Activated CD4-positive, alpha-beta T cell treated with anti-CD3 and anti-CD28 coated beads, Interleukin-10, Interleukin-2, amounts not matched to agents 100 ng/mL and 50 ng/mL, durations not matched to agents 16 hours and 8 hours (primary cell): Measurements from ENCODE around the gene STAMBP.
A peak's percentile ranks its signal among the peaks of the same experiment; 100 is the strongest.
"Not testable (repeated sequence)": the region's sequence is repeated elsewhere in the genome, so short reads cannot be mapped to it uniquely, and the experiment has no call there.

Experiments used
- DNase-seq: peaks from one replicate; pipeline ENCODE4 v3.0.0-alpha.2; 2020

Gene STAMBP

GRCh38 chr2:73828818-73829570 lies at the start of gene STAMBP:
Gene STAMBP (plus strand): TSS chr2:73828961. CDS start chr2:73830857, 1,896 bp downstream.
- DNase-seq: peak; percentile 96

GRCh38 chr2:73779467-73780236 lies 49.1 kb upstream of the STAMBP start, which contains the start of gene DUSP11:
Gene DUSP11 (minus strand): TSS chr2:73780103. CDS start chr2:73779974, 129 bp downstream.
- peak; percentile 98 for DNase-seq

GRCh38 chr2:73780237-73780582 lies 48.6 kb upstream of the STAMBP start:
- DNase-seq: no peak

- DNase-seq: not testable (repeated sequence)
These were observed 45.4 kb upstream of the STAMBP start for GRCh38 chr2:73783402-73783801.

GRCh38 chr2:73783883-73784282 lies 44.9 kb upstream of the STAMBP start, which contains the start of gene C2orf78:
Gene C2orf78 (plus strand): TSS chr2:73784183. CDS start chr2:73784310, 127 bp downstream.
- not testable (repeated sequence) for DNase-seq

- no peak for DNase-seq
These were observed 16.9 kb upstream of the STAMBP start for GRCh38 chr2:73811878-73812277.

GRCh38 chr2:73812635-73813034 lies 16.1 kb upstream of the STAMBP start:
- no peak for DNase-seq

- DNase-seq: no peak
These were observed 10.5 kb upstream of the STAMBP start for GRCh38 chr2:73818296-73818695.

GRCh38 chr2:73821227-73821626 lies 7.5 kb upstream of the STAMBP start:
- DNase-seq: peak; percentile 74

GRCh38 chr2:73821669-73822068 lies 7.1 kb upstream of the STAMBP start:
- DNase-seq: no peak

- peak; percentile 52 for DNase-seq
These were observed 6.5 kb upstream of the STAMBP start for GRCh38 chr2:73822276-73822675.

GRCh38 chr2:73822991-73823390 lies 5.8 kb upstream of the STAMBP start:
- DNase-seq: no peak

GRCh38 chr2:73823416-73823815 lies 5.3 kb upstream of the STAMBP start:
- no peak for DNase-seq

- DNase-seq: peak; percentile 70
These were observed 4.7 kb upstream of the STAMBP start for GRCh38 chr2:73823916-73824523.

GRCh38 chr2:73825408-73825807 lies 3.4 kb upstream of the STAMBP start:
- DNase-seq: no peak

- DNase-seq: peak; percentile 42
These were observed 1.7 kb upstream of the STAMBP start for GRCh38 chr2:73827018-73827417.

- no peak for DNase-seq
These were observed 937 bp upstream of the STAMBP start for GRCh38 chr2:73827660-73828388.

GRCh38 chr2:73828389-73828817 lies 358 bp upstream of the STAMBP start:
- no peak for DNase-seq

- DNase-seq: peak; percentile 83
These were observed 2.2 kb downstream of the STAMBP start for GRCh38 chr2:73830871-73831401.

GRCh38 chr2:73832930-73833329 lies 4.2 kb downstream of the STAMBP start:
- no peak for DNase-seq

GRCh38 chr2:73836141-73836943 lies 7.6 kb downstream of the STAMBP start:
- no peak for DNase-seq
